ENCODE results near the gene GSTT2.

GRCh38 chr22:24005201-24005600 lies 25.3 kb downstream of the GSTT2 start, which contains the start of gene GSTT4:
- no peak for TF ChIP-seq CTCF (IDR thresholded peaks at IDR 0.05; ENCODE audit: extremely low read depth in 1 of 2, insufficient read depth in 1 of 2, low read depth in 1 of 2, low read length in 2 of 2)
- TF ChIP-seq POLR2A (IDR thresholded peaks at IDR 0.05; ENCODE audit: low read depth, low read length): no peak
- TF ChIP-seq EZH2 (IDR thresholded peaks at IDR 0.05; ENCODE audit: borderline replicate concordance, low read depth, low read length, severe bottlenecking): no peak
- no peak for TF ChIP-seq POLR2AphosphoS5 (IDR thresholded peaks at IDR 0.05; ENCODE audit: insufficient read depth, low read depth, low read length)
- TF ChIP-seq GATA2 (IDR thresholded peaks at IDR 0.05; ENCODE audit: insufficient read depth, insufficient read length, low read depth, low read length): no peak
- TF ChIP-seq FOS (IDR thresholded peaks at IDR 0.05; ENCODE audit: borderline replicate concordance, insufficient read depth, low read length): no peak
- no peak for TF ChIP-seq MAX (IDR thresholded peaks at IDR 0.05; ENCODE audit: insufficient read depth, insufficient read length)
- no peak for TF ChIP-seq MYC (IDR thresholded peaks at IDR 0.05; ENCODE audit: low read depth, low read length)
- TF ChIP-seq JUN (IDR thresholded peaks at IDR 0.05; ENCODE audit: borderline replicate concordance, insufficient read depth, insufficient read length, low read depth): no peak

Measured in endothelial cell of umbilical vein (primary cell).